ENCODE data around the gene HOGA1. TPM values are rescaled to one million over a fixed set of nuclear protein-coding genes. Genes with fewer than 3 reads are reported as not detected.
"Not testable (repeated sequence)": the region's sequence is repeated elsewhere in the genome, so short reads cannot be mapped to it uniquely, and the experiment has no call there.

Gene HOGA1
- total RNA-seq, 1 donor, result not detected

- DNase-seq (ENCODE audit: low read depth in 2 of 3, low spot score in 2 of 3), result not testable (repeated sequence)
These were observed 58.4 kb downstream of the HOGA1 start for GRCh38 chr10:97642471-97643159.

- no peak for DNase-seq (ENCODE audit: low read depth in 2 of 3, low spot score in 2 of 3)
These were observed 59.3 kb downstream of the HOGA1 start for GRCh38 chr10:97643441-97643985.

- DNase-seq (ENCODE audit: low read depth in 2 of 3, low spot score in 2 of 3), result no peak
These were observed 60.7 kb downstream of the HOGA1 start for GRCh38 chr10:97644936-97645335.

GRCh38 chr10:97647556-97647955, 63.4 kb downstream of the HOGA1 start:
- DNase-seq (ENCODE audit: low read depth in 2 of 3, low spot score in 2 of 3), result no peak

GRCh38 chr10:97648562-97649404, 64.6 kb downstream of the HOGA1 start:
- DNase-seq (ENCODE audit: low read depth in 2 of 3, low spot score in 2 of 3), result peak in 2 of 3 donors; percentile 33 to 46

- not testable (repeated sequence) for DNase-seq (ENCODE audit: low read depth in 2 of 3, low spot score in 2 of 3)
These were observed 65.2 kb downstream of the HOGA1 start for GRCh38 chr10:97649405-97649750.

GRCh38 chr10:97650726-97651125, 66.5 kb downstream of the HOGA1 start:
- DNase-seq (ENCODE audit: low read depth in 2 of 3, low spot score in 2 of 3), result no peak

- no peak for DNase-seq (ENCODE audit: low read depth in 2 of 3, low spot score in 2 of 3)
These were observed 67.6 kb downstream of the HOGA1 start for GRCh38 chr10:97651773-97652172.

- no peak for DNase-seq (ENCODE audit: low read depth in 2 of 3, low spot score in 2 of 3)
These were observed 72.6 kb downstream of the HOGA1 start for GRCh38 chr10:97656777-97657176.

- no peak for DNase-seq (ENCODE audit: low read depth in 2 of 3, low spot score in 2 of 3)
These were observed 75.4 kb downstream of the HOGA1 start for GRCh38 chr10:97659589-97659988.

Other genes with a start within 250 kb of the HOGA1 start
- 15.6 TPM for gene FRAT2, start 249.7 kb upstream of the HOGA1 start, total RNA-seq
- 42.3 TPM for gene RRP12, start 183.0 kb upstream of the HOGA1 start, total RNA-seq
- 117 TPM for gene PGAM1, start 158.2 kb upstream of the HOGA1 start, total RNA-seq
- 33.7 TPM for gene EXOSC1, start 138.4 kb upstream of the HOGA1 start, total RNA-seq
- gene ZDHHC16, start 138.2 kb upstream of the HOGA1 start, total RNA-seq, result 52.5 TPM
- 71.1 TPM for gene MMS19, start 86.0 kb upstream of the HOGA1 start, total RNA-seq
- 4.6 TPM for gene UBTD1, start 85.5 kb upstream of the HOGA1 start, total RNA-seq
- gene ANKRD2, start 11.6 kb upstream of the HOGA1 start, total RNA-seq, result not detected
- not detected for gene C10orf62, start 5.3 kb downstream of the HOGA1 start, total RNA-seq
- gene MORN4, start 49.1 kb downstream of the HOGA1 start, total RNA-seq, result 3.5 TPM
- 6.5 TPM for gene PI4K2A, start 56.3 kb downstream of the HOGA1 start, total RNA-seq
- 8.9 TPM for gene AVPI1, start 102.9 kb downstream of the HOGA1 start, total RNA-seq
- gene MARVELD1, start 129.3 kb downstream of the HOGA1 start, total RNA-seq, result 22.9 TPM
- 35.3 TPM for gene ZFYVE27, start 152.7 kb downstream of the HOGA1 start, total RNA-seq
- gene SFRP5, start 187.6 kb downstream of the HOGA1 start, total RNA-seq, result 1.9 TPM